Measurements from ENCODE around the gene ATP8A2. TPM values are rescaled to one million over a fixed set of nuclear protein-coding genes. Genes with fewer than 3 reads are reported as not detected.

ATP8A2 gene
- polyA plus RNA-seq, 3 donors, result not detected

DNA sequence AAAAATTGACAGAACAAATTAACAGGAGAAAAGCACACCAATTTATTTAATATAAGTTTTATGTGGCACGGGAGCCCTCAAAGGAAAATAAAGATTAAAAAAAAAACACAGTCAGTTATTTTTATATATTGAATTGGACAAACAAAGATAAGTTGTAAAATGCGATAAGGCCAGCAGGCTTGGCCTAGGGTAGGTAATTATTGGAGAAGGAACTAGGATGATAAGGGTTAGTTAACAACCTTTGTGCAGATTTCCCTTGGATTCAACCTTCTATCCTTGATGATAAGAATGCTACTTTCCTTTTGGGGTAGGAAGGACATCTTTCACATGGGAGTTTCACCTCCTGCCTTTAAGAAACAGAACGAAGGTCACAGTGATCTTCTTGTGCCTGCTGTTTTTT is 427.2 kb downstream of the ATP8A2 start:
- Histone ChIP-seq H3K9ac (ENCODE audit: insufficient read depth, low read length, poor library complexity, severe bottlenecking) (no peak overlapping the region), H3K27me3 (ENCODE audit: control insufficient read depth in 2 of 2, insufficient read depth in 2 of 2, low read length in 2 of 2) (no peaks in the 10 kb centered on the region), H3K27ac (ENCODE audit: low read depth in 1 of 2, low read length in 2 of 2) (no peak overlapping the region), H3K4me1 (ENCODE audit: control insufficient read depth in 1 of 2, insufficient read depth in 2 of 2, low read length in 2 of 2) (no peaks in the 10 kb centered on the region), H3K4me2 (replicated peaks; ENCODE audit: extremely low read depth, low read length, poor library complexity, severe bottlenecking) (no peak overlapping the region), H3K4me3 (replicated peaks in 1 of 3; ENCODE audit: low read depth in 2 of 3, low read length in 3 of 3) (no peak overlapping the region), H4K20me1 (ENCODE audit: insufficient read depth, low read length) (no peaks in the 10 kb centered on the region), H2AFZ (ENCODE audit: insufficient read depth, low read depth, low read length, poor library complexity, severe bottlenecking) (no peak overlapping the region), H3K79me2 (ENCODE audit: insufficient read depth, low read length) (no peaks in the 10 kb centered on the region), H3K36me3 (replicated peaks in 1 of 2; ENCODE audit: control insufficient read depth in 1 of 2, insufficient read depth in 2 of 2, low read length in 2 of 2) (no peaks in the 10 kb centered on the region), H3K9me3 (replicated peaks in 1 of 2; ENCODE audit: control insufficient read depth in 1 of 2, insufficient read depth in 1 of 2, low read length in 2 of 2) (peaks cover 0 to 4% of the 10 kb centered on the region in 2 donors)
- peaks cover 0 to 2% (median 2%) of the 10 kb centered on the region in 3 donors for H3K27me3 Mint-ChIP-seq (ENCODE audit: low read depth in 3 of 3)
- H3K27ac Mint-ChIP-seq, result no peak overlapping the region
- intact Hi-C loops (cut with micrococcal nuclease), result no loop called here
- no CpG with 5 or more reads among the region's 3 CpGs for WGBS (ENCODE audit: insufficient coverage)
- no peak for TF ChIP-seq CTCF (IDR thresholded peaks at IDR 0.05)
- no peak overlapping the region for H3K4me3 Mint-ChIP-seq
- H3K4me1 Mint-ChIP-seq, result no peaks in the 10 kb centered on the region
- DNase-seq, result no peak
- no peaks in the 10 kb centered on the region for H3K36me3 Mint-ChIP-seq
- peaks cover 0 to 8% (median 5%) of the 10 kb centered on the region in 7 donors for H3K9me3 Mint-ChIP-seq

- no peak overlapping the region for H3K9ac ChIP-seq (ENCODE audit: insufficient read depth, low read length, poor library complexity, severe bottlenecking)
- no peak overlapping the region for H2AFZ ChIP-seq (ENCODE audit: insufficient read depth, low read depth, low read length, poor library complexity, severe bottlenecking)
- H3K4me2 ChIP-seq (replicated peaks; ENCODE audit: extremely low read depth, low read length, poor library complexity, severe bottlenecking), result no peak overlapping the region
- no peaks in the 10 kb centered on the region for H3K79me2 ChIP-seq (ENCODE audit: insufficient read depth, low read length)
- no peaks in the 10 kb centered on the region for H3K36me3 Mint-ChIP-seq
- TF ChIP-seq CTCF (IDR thresholded peaks at IDR 0.05), result no peak
- WGBS (ENCODE audit: insufficient coverage), result no CpG with 5 or more reads among the region's 3 CpGs
- H3K4me3 Mint-ChIP-seq, result no peak overlapping the region
- peaks cover 0 to 10% (median 4%) of the 10 kb centered on the region in 7 donors for H3K9me3 Mint-ChIP-seq
- H3K36me3 ChIP-seq (replicated peaks in 1 of 2; ENCODE audit: control insufficient read depth in 1 of 2, insufficient read depth in 2 of 2, low read length in 2 of 2), result no peaks in the 10 kb centered on the region
- no peak overlapping the region for H3K27ac ChIP-seq (ENCODE audit: low read depth in 1 of 2, low read length in 2 of 2)
- no peaks in the 10 kb centered on the region for H4K20me1 ChIP-seq (ENCODE audit: insufficient read depth, low read length)
- H3K4me3 ChIP-seq (replicated peaks in 1 of 3; ENCODE audit: low read depth in 2 of 3, low read length in 3 of 3), result no peak overlapping the region
- intact Hi-C loops (cut with micrococcal nuclease), result no loop called here
- H3K27me3 ChIP-seq (ENCODE audit: control insufficient read depth in 2 of 2, insufficient read depth in 2 of 2, low read length in 2 of 2), result no peaks in the 10 kb centered on the region
- peaks cover 0 to 4% (median 3%) of the 10 kb centered on the region in 3 donors for H3K27me3 Mint-ChIP-seq (ENCODE audit: low read depth in 3 of 3)
- DNase-seq, result no peak
- H3K9me3 ChIP-seq (replicated peaks in 1 of 2; ENCODE audit: control insufficient read depth in 1 of 2, insufficient read depth in 1 of 2, low read length in 2 of 2), result peaks cover 0 to 4% of the 10 kb centered on the region in 2 donors
- H3K27ac Mint-ChIP-seq, result no peak overlapping the region
- no peaks in the 10 kb centered on the region for H3K4me1 Mint-ChIP-seq
- H3K4me1 ChIP-seq (ENCODE audit: control insufficient read depth in 1 of 2, insufficient read depth in 2 of 2, low read length in 2 of 2), result no peaks in the 10 kb centered on the region
Measured at GRCh38 chr13:25800523-25800922, 428.7 kb downstream of the ATP8A2 start.

Measured in CD14-positive monocyte (primary cell).